Left renal pelvis (tissue), 4 donors: Measurements from ENCODE around the gene COL25A1. TPM values are rescaled to one million over a fixed set of nuclear protein-coding genes. Genes with fewer than 3 reads are reported as not detected.
"Not testable (repeated sequence)": the region's sequence is repeated elsewhere in the genome, so short reads cannot be mapped to it uniquely, and the experiment has no call there.

Source experiments
- DNase-seq, 4 donors: peaks; one replicate each; pipeline ENCODE4 v3.0.0-alpha.2; 2013; ENCODE audit warnings: low read depth in 4 of 4, low spot score in 3 of 4
- polyA plus RNA-seq, 4 donors: library from polyadenylated mRNA; unstranded; fragments of 120-200 nt; gene quantifications; one replicate each; pipeline ENCODE4 v1.2.1, GENCODE V29; 2013; ENCODE audit not compliant: insufficient read length in 4 of 4

COL25A1 gene
- polyA plus RNA-seq, 4 donors: 12.5 to 28.5 (median 17.1) TPM

- DNase-seq: no peak
These were observed 276.9 kb downstream of the COL25A1 start for GRCh38 chr4:109025471-109026076.

- DNase-seq: no peak
These were observed 279.5 kb downstream of the COL25A1 start for GRCh38 chr4:109022961-109023360.

GRCh38 chr4:109021630-109022029 is 280.8 kb downstream of the COL25A1 start:
- DNase-seq: not testable (repeated sequence)

DNA sequence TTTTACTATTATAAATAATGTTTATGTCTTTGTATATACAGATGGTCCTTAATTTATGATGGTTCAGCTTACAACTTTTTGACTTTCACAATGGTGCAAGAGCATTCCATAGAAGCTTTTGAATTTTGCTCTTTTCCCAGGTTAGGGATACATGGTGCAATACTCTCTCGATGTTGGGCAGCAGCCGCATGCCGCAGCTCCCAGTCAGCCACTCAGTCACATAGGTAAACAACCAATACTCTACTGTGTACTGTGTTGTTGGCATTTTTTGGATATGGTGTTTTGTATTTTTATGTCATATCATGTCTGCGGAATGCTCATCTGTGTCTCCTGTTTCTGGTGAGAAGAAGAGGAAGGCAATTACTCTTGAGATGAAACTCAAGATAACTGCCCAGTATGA is 281.6 kb downstream of the COL25A1 start:
- no peak for DNase-seq

DNA sequence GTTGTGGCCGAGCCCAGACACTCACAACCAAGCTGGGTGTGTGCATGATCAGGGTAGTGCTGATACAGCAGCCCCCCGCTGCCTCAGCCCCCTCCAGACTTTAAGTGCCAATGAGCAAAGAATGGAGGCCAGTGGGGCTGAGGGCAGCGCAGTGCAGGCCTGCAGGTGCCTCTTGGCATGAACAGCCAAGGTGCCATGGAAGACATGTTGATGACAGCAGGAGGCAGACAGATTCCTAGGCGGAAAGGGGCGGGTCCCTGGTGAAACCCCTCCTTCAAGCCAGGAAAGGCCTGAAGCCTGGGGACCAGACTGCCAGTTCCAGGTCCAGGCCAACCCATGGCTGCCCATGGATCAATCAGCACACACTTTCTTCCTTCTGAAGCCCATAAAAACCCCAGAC is 286.3 kb downstream of the COL25A1 start:
- no peak for DNase-seq

- no peak for DNase-seq
These were observed 287.0 kb downstream of the COL25A1 start for GRCh38 chr4:109015413-109015810.

- DNase-seq: no peak
These were observed 287.7 kb downstream of the COL25A1 start for GRCh38 chr4:109014593-109015412.

- no peak for DNase-seq
These were observed 290.1 kb downstream of the COL25A1 start for GRCh38 chr4:109012286-109012880.

DNA sequence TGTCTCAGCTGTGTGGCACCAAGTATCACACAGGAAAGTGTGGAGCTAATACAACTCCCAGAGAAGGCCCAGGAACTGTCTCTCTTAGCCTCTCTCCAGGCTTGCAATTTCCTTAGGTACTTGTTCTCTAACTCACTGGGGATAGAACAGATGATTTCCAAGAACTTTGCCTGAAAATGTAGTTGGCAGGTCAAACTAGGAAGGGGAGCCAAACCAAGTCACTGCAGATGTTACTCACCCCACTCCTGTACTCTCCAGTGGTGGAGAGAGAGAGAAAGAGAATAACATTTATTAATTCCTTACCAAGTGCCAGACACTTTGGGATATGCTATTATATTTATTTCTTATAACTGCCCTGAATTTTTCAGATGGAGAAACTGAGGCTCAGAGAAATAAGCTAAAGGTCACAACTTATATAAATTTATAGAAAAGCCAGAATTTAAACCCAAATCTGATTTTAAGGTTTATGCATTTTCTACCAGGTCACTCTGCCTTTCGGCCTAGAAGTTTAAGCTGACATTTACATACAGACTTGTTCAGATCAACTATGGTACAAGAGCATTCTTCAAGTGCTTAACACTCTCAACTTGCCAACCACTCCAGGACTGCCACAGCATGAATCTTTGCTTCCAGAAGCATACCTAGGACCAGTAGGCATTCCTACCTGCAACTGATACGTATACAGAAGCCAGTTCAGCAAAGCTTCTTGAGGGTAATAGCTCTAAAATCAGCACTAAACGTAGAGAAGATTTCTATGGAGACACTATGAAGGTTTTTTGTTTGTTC is 291.0 kb downstream of the COL25A1 start:
- DNase-seq: no peak

- no peak for DNase-seq
These were observed 291.9 kb downstream of the COL25A1 start for GRCh38 chr4:109010521-109010920.

GRCh38 chr4:109009909-109010308 is 292.5 kb downstream of the COL25A1 start:
- DNase-seq: no peak

- DNase-seq: no peak
These were observed 294.5 kb downstream of the COL25A1 start for GRCh38 chr4:109007976-109008375.

DNA sequence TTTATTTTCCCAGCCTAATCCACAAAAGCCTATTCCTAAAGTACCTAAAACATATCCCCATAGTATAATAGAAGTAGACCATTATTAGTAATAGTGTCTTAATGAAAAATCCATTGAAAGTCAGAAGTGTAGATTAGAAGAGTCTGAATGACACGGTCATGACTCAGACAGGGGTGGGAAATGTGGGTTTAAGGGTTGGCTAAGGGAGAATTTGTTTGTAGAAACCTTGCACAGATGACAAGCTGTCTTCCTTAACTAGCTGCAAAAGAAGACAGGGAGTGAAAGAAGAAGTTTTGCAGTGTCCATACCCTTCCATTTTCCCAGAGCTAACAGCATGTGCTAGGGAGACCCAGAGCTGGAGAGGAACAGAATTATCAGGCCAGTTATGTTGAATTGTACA is 296.9 kb downstream of the COL25A1 start:
- DNase-seq: no peak

GRCh38 chr4:109004418-109004817 is 298.0 kb downstream of the COL25A1 start:
- no peak for DNase-seq

GRCh38 chr4:109003964-109004363 is 298.5 kb downstream of the COL25A1 start:
- no peak for DNase-seq

DNA sequence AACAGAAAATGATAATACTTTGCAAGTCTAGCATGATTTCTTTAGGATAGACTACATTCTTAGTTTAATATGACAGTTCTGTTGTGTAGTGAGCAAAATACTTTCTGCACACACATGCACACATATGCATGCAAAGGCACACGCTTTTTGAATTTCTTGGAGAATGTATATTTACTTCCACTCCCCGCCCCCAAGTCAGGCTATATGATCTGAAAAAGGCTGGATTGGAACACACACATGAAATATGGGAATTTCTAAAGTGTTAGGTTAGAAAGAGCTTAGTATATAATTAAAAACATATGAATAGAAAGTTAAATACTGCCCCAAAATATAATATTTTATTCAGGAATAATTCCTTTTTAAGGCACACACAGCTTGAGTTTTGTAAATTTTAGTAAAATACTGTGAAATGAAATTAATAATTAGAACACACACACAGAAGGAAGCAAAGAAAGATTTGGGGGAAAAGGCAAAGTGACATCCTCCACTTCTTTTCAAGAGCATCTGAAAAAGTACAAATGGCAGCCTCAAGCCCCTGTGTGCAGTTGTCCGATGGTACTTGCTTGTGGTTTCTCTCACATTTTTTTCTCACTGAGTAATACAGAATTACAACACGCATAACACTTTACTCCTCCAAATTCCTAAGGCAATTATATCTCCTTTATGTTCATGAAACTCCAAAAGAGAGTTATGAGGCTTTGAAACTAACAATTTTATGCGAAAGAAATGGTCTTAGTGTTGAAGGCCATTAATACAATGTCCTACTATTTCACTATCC is 310.7 kb downstream of the COL25A1 start:
- DNase-seq: no peak

DNA sequence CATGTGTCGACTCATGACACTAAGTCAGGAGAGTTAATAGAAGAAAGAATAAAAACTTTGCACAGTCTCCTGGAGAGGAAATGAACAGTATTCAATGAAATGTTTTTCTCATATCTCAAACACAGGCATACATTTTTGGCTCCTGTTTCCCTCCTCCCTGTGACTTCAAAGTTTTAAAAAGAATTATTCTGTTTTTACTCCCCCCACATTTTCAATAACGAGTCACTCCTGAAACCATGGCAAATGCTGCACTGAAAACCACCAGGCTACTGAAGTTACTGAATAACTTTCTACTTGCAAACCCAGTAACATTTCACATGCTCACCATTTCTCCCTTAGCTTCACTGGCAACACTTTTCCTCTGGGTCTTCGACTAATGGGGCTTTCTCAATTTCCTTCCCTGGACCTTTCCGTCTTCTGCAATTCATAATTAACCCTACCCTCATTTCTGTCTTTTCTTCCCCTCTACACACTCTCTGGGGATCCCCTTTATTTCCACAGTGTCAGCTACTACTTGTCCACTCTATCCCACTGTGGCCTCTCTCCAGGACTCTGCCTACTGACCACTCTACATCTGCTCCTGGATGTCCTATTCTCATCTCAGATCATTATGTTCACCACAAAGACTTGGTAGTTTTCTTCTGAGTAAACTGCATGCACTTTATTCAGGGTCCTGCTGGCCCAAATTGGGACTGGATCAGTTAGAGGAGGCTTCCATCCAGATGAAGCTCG is 313.8 kb downstream of the COL25A1 start:
- no peak for DNase-seq

DNA sequence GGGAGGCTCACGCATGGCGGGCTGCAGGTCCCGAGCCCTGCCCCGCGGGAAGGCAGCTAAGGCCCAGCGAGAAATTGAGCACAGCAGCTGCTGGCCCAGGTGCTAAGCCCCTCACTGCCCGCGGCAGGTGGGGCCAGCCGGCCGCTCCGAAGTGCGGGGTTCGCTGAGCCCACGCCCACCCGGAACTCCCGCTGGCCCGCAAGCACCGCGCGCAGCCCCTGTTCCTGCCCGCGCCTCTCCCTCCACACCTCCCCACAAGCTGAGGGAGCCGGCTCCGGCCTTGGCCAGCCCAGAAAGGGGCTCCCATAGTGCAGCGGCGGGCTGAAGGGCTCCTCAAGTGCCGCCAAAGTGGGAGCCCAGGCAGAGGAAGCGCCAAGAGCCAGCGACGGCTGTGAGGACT is 318.0 kb downstream of the COL25A1 start:
- not testable (repeated sequence) for DNase-seq

DNA sequence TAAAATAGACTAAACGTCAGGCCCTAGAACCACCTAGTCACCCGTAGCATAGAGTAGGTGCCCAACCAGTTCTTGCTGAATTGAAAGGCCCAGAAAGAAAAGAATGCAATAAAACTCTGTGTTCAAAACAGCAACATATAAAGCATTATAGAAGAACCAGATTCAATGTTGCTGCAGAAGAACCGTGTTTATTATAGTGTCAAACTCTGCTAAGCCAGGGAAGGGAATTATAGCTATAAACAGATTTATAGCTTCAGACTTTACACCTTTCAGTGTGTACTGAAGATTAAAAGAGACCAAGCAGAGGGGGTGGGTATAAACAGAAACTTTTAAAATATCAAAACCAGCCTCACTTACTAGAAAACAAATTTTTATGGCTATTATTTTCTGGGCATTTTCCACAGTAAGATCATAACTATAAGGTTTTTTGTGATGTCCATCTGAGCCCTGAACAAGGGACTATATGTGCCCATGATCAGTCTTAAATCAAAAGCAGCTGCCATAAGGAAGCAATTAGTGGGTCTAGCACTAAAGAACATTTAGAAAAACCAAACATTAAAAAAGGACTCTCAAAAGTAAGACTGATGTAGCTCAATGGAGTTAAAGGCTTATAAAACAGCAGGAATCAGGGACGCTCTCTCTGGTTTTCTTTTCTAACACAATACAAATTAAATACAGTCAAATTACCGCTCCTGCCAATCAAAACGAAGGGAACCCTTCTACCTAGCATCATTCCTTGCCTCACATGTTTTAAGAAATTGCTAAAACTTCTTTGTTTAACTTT is 319.9 kb downstream of the COL25A1 start:
- no peak for DNase-seq
